Activated naive CD4-positive, alpha-beta T cell (primary cell): ENCODE results near the gene NBPF6.
"Not testable (repeated sequence)": the region's sequence is repeated elsewhere in the genome, so short reads cannot be mapped to it uniquely, and the experiment has no call there.

Experiments
- DNase-seq, 4 experiments: peaks; one replicate each; lab custom pipeline; 2025; lab: John Stamatoyannopoulos, UW

NBPF6 gene

DNA sequence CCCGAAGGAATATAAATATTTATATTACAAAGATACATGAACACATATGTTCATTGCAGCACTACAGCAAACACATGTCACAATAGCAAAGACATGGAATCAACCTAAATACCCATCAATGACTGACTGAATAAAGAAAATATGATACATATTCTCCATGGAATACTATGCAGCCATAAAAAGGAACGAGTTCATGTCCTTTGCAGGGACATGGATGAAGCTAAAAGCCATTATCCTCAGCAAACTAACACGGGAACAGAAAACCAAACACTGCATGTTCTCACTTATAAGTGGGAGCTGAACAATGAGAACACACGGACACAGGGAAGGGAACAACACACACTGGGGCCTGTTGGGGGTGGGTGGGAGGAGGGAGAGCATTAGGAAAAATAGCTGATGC is 46.7 kb downstream of the NBPF6 start:
- not testable (repeated sequence) for DNase-seq

DNA sequence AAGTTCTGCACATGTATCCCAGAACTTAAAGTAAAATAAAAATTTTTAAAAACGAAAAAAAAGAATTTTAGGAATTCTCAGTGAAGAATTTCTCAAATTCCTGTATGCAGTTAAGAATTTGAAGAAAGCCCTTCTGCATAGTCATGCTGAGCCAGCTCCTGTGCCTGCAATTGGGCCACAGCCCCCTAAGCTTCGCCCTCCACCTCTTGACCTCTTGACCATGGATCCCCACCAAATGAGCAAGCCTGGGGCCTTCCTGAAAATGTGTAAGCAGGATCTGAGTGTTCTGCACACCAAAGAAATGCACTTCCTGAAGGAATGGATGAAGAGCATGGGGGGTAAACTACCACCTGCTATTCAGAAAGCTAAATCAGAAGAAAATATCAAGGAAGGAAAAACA is 52.0 kb downstream of the NBPF6 start:
- DNase-seq: no peak

DNA sequence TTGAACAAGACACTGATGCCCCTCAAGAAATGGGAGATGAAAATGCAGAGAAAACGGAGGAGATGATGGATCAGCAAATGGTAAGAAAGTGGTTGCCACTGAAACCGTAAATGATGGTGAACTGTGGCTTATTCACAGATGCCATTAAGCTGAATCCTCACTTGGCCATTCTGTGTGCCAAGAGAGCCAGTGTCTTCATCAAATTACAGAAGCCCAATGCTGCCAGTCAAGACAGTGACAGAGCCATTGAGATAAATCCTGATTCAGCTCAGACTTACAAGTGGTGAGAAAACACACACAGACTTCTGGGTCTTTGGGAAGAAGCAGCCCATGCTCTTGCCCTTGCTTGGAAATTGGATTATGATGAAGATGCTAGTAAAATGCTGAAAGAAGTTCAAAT is 52.5 kb downstream of the NBPF6 start:
- DNase-seq: no peak

DNA sequence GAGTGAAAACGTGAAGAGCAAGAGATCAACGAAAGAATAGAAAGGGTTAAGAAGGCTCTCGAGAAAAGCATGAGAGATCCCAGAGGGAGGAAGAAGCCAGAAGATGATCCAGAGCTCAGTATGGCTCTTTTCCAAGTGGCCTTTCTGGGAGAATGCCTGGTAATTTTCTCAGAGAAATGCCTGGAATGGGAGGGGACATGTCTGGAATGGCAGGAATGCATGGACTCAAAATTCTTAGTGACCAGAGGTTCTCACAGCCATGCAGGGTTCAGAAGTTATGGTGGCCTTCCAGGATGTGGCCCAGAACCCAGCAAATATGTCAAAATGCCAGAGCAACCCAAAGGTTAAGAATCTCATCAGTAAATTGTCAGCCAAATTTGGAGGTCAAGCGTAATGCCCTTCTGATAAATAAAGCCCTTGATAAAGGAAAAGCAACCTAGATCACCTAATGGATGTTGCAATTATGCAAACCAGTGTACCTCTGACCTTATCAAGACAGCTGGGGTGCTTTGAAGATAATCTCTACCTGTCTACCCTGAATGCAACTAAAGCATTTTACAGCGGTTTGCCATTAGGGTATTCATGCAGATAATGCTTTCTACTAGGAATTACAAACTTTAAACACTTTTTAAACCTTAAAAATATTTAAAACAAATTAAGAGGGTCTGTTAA is 53.1 kb downstream of the NBPF6 start:
- DNase-seq: no peak

DNA sequence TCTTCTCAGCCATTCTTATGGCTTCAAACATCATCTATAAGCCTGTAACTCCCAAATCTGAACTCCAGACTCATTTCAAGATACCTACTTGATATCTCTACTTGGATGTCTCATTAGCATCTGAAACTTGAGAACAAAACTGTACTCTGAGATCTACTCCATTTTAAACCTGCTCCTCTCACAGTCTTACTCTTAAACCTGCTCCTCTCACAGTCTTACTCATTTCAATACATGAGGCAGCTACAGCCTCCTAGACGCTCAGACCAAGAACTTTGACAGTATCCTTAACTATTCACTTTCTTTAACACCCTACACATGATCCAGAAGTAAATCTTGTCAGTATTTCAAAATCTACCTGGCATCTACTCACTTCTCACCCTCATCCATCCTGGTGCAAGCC is 54.3 kb downstream of the NBPF6 start:
- DNase-seq: no peak

DNA sequence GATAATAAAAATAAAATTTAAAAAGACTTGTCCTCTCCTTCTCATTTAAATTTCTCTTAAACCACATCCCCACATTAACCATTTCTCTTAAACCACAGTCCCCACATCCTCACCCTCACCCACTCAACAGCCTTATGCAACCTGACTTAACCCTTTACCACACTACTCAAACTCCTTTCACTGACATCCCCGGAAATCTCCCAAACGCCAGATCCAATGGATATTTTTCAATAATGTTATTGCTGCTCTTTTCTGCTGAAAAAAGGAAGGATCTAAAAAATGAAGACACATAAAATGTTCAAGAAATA is 55.6 kb downstream of the NBPF6 start:
- DNase-seq: no peak

DNA sequence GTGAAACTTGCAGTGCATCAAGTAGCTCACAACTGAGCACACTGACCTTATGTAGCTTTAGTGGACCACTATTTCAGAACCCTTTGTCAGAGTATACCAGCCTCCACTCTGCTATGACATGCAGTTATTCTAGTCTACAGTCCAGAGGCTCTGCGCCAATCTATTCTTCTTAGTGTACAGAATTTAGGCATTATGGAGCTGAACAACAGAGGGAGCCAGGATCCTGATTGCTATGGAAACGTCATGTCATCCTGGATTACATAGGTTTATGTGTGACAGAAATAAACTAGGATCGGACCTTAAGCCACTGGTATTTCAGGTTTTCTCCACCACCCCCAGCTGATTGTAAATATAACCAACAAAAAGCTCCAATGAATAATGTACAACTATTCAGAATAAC is 61.6 kb downstream of the NBPF6 start:
- no peak for DNase-seq

DNA sequence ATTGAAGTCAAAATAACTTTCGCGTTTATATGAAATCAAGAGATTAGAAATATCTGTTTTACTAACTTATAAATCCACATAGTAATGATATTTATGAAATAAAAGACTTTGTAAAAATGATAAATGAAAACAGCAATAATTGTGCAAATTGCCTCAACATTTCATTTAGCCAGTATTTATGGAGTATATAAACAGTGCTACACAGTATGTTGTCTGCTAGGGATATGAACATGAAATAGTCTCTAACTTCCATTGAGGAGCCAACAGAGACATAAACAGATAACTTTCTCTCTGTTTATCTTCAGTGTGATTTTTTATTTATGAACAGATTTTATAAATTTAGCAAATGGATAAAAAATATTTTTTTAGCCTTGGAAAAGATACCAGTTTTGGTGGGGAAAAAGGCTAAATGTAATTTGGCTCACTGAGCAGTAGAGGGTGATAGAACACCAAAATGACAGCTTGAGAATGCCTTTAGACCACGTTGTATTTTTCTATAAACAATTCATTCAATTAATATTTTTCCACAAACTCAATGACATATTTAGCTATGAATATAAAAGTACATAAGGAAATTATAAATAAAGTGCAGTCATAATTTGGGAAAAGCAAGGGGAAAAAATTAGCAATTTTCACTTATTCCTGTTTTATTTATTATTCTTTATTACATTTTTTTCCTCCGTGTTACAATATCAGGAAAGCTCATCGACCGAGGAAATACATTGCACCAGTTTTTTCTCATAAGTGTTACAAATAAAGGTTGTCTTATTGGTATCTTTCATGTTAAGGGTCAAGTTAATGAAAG is 62.3 kb downstream of the NBPF6 start:
- no peak for DNase-seq

DNA sequence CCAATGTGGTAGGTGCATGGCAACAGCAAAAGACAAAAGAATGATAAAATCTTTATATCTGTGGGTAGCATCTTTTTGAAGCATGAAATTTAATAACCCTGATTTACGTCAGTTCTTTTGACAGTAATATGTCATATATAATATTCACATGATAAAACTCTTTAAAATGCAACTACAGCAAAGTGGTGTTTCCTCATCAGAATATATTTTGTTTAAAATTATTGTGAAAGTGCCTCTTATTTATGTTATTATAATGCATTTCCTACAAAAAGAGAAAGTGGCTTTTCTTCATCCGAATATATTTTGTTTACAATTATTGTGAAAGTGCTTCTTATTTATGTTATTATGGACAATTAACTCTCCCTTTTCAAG is 62.9 kb downstream of the NBPF6 start:
- DNase-seq: no peak

DNA sequence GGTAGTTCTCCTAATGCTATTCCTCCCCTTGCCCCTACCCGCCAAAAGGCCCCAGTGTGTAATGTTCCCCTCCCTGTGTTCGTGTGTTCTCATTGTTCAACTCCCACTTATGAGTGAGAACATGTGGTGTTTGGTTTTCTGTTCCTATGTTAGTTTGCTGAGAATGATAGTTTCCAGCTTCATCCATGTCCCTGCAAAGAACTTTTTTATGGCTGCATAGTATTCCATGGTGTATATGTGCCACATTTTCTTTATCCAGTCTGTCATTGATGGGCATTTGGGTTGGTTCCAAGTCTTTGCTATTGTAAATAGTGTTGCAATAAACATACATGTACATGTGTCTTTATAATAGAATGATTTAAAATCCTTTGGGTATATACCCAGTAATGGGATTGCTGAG is 63.8 kb downstream of the NBPF6 start:
- DNase-seq: not testable (repeated sequence)

DNA sequence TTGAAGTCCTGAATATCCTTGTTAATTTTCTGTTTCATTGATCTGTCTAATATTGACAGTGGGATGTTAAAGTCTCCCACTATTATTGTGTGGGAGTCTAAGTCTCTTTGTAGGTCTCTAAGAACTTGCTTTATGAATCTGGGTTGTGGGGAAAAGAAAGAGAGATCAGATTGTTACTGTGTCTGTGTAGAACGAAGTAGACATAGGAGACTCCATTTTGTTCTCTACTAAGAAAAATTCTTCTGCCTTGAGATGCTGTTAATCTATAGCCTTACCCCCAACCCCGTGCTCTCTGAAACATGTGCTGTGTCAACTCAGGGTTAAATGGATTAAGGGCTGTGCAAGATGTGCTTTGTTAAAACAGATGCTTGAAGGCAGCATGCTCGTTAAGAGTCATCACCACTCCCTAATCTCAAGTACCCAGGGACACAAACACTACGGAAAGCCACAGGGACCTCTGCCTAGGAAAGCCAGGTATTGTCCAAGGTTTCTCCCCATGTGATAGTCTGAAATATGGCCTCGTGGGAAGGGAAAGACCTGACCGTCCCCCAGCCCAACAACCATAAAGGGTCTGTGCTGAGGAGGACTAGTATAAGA is 67.3 kb downstream of the NBPF6 start:
- not testable (repeated sequence) for DNase-seq
